SKM-1 (cell line): ENCODE data around the gene SP100.
"Not testable (repeated sequence)": the region's sequence is repeated elsewhere in the genome, so short reads cannot be mapped to it uniquely, and the experiment has no call there.

ENCODE experiments used
- DNase-seq: peaks from one replicate; lab custom pipeline; 2025; ENCODE audit not compliant: unreplicated experiment; lab: John Stamatoyannopoulos, UW

SP100 gene

DNA sequence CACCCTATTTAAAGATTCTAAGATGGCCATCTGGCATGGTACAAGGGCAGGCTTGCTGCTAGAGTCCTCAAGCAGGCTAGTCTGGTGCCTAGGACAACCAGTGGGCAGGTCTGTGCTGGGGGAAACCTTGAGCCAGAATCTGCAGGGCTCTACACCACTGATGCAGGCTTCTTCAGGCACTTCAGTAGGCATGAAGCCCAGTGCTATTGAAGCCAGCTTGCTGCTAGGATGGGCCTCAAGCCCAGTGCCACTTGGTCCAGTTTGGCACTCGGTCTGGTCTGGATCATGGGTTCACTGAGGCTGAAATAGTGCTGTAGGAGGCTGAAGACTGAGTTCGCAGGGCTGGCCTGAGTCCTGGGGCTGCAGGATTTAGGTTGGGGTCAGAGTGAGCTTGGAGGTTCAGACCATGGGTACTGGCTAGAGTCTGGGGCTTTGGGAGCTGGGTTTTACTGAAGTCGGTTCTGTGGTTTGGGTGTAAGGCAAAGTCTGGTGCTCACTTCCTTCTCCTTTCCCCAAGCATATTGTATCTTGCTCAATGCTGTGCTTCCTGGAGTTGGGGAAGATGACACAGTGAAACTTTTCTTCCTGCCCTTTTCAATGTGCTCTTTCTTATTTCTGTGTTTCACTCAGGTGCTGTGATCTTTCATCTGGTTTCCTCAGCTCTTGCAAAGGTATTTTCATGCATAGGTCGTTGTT, 41.2 kb downstream of the SP100 start:
- peak; percentile 94 for DNase-seq

- no peak for DNase-seq
Observed at GRCh38 chr2:230457793-230458192, 41.8 kb downstream of the SP100 start.

DNA sequence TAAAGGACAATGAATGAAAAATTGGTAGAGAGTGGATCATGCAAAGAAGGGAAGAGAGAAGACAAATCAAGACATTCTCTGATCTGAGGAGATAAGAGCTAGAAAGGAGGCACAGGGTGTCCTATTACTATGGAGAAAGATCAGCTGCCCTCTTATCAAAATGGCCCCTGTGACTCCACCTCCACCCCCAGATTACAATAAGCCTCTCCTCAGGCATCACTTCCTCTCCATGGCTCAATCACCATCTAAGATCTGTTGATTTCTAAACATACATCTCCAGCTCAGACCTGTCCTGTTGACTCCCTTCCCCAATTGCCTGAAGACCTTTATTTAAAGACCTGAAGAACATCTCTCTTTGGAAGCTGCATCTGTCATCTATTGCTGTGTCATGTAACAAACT, 43.2 kb downstream of the SP100 start:
- peak; percentile 39 for DNase-seq

- DNase-seq: no peak
Observed at GRCh38 chr2:230471074-230471473, 55.1 kb downstream of the SP100 start.

DNA sequence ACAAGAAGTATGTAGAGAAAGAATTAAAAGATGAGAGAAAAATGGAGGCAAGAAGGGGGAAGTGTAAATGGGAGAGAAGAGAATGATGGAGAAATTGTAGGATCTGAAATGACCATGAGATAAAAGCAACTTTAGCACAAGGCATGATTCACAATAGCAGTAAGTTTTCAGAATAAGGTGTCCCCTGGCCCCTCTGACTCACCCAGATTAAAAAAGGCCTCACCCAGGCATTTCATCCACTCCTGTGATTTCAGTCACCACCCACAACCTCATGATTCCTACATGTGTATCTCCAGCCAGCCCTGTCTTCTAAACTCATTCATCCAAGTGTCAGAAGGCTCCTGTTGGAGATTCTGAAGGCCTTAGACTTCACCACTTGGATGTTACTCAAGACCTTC, 56.6 kb downstream of the SP100 start:
- DNase-seq: no peak

- DNase-seq: no peak
Observed at GRCh38 chr2:230473378-230473777, 57.4 kb downstream of the SP100 start.

DNA sequence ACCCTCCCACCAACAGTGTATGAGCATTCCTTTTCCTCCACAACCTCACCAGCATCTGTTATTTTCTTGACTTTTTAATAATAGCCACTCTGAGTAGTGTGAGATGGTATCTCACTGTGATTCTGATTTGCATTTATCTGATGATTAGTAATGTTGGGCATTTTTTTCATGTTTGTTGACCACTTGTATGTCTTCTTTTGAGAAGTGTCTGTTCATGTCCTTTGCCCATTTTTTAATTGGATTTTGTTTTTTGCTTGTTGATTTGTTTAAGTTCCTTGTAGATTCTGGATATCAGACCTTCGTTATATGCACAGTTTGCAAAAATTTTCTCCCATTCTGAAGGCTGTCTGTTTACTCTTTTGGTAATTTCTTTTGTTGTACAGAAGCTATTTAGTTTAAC, 59.1 kb downstream of the SP100 start:
- no peak for DNase-seq

GRCh38 chr2:230485801-230486341, 69.9 kb downstream of the SP100 start:
- no peak for DNase-seq

GRCh38 chr2:230491219-230491618, 75.2 kb downstream of the SP100 start:
- not testable (repeated sequence) for DNase-seq

DNA sequence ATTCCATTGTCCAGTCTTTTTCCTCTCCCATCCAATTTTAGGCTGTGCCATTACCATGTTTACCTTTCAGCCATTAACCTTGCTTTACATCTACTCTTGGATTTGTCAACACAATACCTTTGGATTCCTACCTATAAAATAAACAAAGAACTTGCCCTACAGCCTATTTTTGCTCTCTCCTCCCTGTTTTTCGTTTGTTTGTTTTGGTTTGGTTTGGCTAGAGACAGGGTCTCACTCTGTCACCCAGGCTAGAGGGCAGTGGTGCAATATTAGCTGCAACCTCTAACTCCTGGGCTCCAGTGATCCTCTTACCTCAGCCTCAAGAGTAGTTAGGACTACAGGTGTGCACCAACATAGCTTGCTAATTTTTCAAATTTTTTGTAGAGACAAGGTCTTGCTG, 76.1 kb downstream of the SP100 start:
- DNase-seq: no peak

GRCh38 chr2:230494980-230495379, 79.0 kb downstream of the SP100 start:
- no peak for DNase-seq

GRCh38 chr2:230496891-230497290, 80.9 kb downstream of the SP100 start:
- DNase-seq: no peak

GRCh38 chr2:230498506-230499107, 82.6 kb downstream of the SP100 start:
- no peak for DNase-seq

GRCh38 chr2:230502593-230502992, 86.6 kb downstream of the SP100 start:
- no peak for DNase-seq

GRCh38 chr2:230503798-230504197, 87.8 kb downstream of the SP100 start:
- no peak for DNase-seq

- DNase-seq: no peak
Observed at GRCh38 chr2:230505162-230505561, 89.2 kb downstream of the SP100 start.

- DNase-seq: no peak
Observed at GRCh38 chr2:230512955-230513748, 97.2 kb downstream of the SP100 start.

- no peak for DNase-seq
Observed at GRCh38 chr2:230520061-230520874, 104.3 kb downstream of the SP100 start.

GRCh38 chr2:230520875-230521155, 104.8 kb downstream of the SP100 start:
- no peak for DNase-seq

GRCh38 chr2:230521386-230521785, 105.4 kb downstream of the SP100 start:
- DNase-seq: no peak

DNA sequence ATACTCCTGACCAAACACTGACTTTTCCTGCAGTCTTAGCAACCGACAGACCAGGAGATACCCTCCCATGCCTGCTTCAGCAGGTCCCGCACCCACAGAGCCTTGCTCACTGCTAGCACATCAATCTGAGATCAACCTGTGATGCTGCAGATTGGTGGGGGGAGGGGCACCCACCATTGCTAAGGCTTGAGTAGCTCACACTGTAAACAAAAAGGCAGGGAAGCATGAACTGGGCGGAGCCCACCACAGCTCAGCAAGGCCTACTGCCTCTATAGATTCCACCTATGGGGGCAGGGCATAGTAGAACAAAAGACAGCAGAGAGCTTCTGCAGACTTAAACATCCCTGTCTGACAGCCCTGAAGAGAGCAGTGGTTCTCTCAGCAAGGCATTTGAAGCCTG, 109.7 kb downstream of the SP100 start:
- DNase-seq: no peak
